22Rv1 (cell line): ENCODE data around the gene RBMXL3.

Source experiments
- ZFX ChIP-seq: fragments of 450-650 bp; IDR thresholded peaks from 2 replicates; pipeline ENCODE4 v1.6.1; 2017; ENCODE audit warnings: antibody characterized with exemption, borderline replicate concordance
- TF ChIP-seq, protein P1 (sequence below): fragments of 450-650 bp; IDR thresholded peaks from 2 replicates; pipeline ENCODE4 v1.5.1; 2017; ENCODE audit warnings: mild to moderate bottlenecking

DNA sequence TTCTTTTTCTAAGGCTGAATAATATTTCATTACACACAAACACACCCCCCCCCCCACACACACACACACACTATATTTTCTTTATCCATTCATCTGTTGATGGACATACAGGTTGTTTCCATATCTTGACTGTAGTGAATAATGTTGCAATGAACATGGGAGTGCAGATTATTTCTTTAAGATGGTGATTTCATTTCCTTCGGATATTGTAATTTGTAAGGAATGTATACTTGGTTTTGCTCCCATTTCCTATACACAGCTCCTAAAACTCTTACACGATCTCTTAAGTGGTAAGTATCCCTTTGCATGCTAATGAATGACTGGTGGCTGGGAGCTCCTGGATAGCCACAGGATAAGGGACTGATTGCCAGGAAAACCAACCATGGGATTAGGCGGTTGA is 14.7 kb upstream of the RBMXL3 start:
- TF ChIP-seq, protein P1, sequence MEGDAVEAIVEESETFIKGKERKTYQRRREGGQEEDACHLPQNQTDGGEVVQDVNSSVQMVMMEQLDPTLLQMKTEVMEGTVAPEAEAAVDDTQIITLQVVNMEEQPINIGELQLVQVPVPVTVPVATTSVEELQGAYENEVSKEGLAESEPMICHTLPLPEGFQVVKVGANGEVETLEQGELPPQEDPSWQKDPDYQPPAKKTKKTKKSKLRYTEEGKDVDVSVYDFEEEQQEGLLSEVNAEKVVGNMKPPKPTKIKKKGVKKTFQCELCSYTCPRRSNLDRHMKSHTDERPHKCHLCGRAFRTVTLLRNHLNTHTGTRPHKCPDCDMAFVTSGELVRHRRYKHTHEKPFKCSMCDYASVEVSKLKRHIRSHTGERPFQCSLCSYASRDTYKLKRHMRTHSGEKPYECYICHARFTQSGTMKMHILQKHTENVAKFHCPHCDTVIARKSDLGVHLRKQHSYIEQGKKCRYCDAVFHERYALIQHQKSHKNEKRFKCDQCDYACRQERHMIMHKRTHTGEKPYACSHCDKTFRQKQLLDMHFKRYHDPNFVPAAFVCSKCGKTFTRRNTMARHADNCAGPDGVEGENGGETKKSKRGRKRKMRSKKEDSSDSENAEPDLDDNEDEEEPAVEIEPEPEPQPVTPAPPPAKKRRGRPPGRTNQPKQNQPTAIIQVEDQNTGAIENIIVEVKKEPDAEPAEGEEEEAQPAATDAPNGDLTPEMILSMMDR: no peak
- TF ChIP-seq ZFX: no peak
